HepG2 (cell line): ENCODE data around the gene SP4. TPM values are rescaled to one million over a fixed set of nuclear protein-coding genes. Genes with fewer than 3 reads are reported as not detected.
A peak's percentile ranks its signal among the peaks of the same experiment; 100 is the strongest.

ENCODE experiments used
- ARID4A ChIP-seq: sonication (generic); formaldehyde crosslinking; IDR thresholded peaks from 2 replicates; pipeline ENCODE4 v1.5.0; 2020; ENCODE audit warnings: mild to moderate bottlenecking, missing genetic modification reagents, borderline replicate concordance
- CREB1 ChIP-seq, 2 experiments: fragments of 450-650 bp in 1 of 2; IDR thresholded peaks; 2 replicates each; pipeline ENCODE4 v1.6.1; 2016 to 2017; ENCODE audit warnings: control low read depth in 1 of 2, mild to moderate bottlenecking in 1 of 2, missing compliant biosample characterization in 1 of 2, missing genetic modification characterization in 1 of 2
- ELF3 ChIP-seq: IDR thresholded peaks from 2 replicates; pipeline ENCODE4 v1.6.1; 2016; ENCODE audit warnings: missing genetic modification reagents, missing compliant biosample characterization
- FOXM1 ChIP-seq: sonication (generic); formaldehyde crosslinking; IDR thresholded peaks from 2 replicates; pipeline ENCODE4 v1.5.0; 2020; ENCODE audit warnings: missing genetic modification reagents
- FOXO1 ChIP-seq: sonication (generic); formaldehyde crosslinking; IDR thresholded peaks from 2 replicates; pipeline ENCODE4 v1.4.0; 2020; ENCODE audit warnings: missing genetic modification reagents
- GATAD1 ChIP-seq: IDR thresholded peaks from 2 replicates; pipeline ENCODE4 v1.6.1; 2016; ENCODE audit warnings: missing genetic modification reagents, missing compliant biosample characterization
- MYPOP ChIP-seq: sonication (generic); formaldehyde crosslinking; IDR thresholded peaks from 2 replicates; pipeline ENCODE4 v1.8.1; 2023; ENCODE audit warnings: mild to moderate bottlenecking, moderate library complexity, missing genetic modification reagents
- PHF8 ChIP-seq: sonication (generic); formaldehyde crosslinking; IDR thresholded peaks from 2 replicates; pipeline ENCODE4 v1.5.0; 2020; ENCODE audit warnings: missing genetic modification reagents
- TFAP4 ChIP-seq: sonication (generic); IDR thresholded peaks from 2 replicates; pipeline ENCODE4 v1.6.1; 2016; ENCODE audit warnings: low read depth, borderline replicate concordance
- ZBTB1 ChIP-seq: sonication (generic); formaldehyde crosslinking; IDR thresholded peaks from 2 replicates; pipeline ENCODE4 v1.4.0; 2020; ENCODE audit warnings: missing genetic modification reagents, borderline replicate concordance
- ZFAT ChIP-seq: sonication (generic); formaldehyde crosslinking; conservative IDR thresholded peaks from 2 replicates; pipeline ENCODE4 v1.8.1; 2023; ENCODE audit warnings: missing genetic modification reagents, inconsistent platforms
- ZMYM4 ChIP-seq: sonication (generic); formaldehyde crosslinking; IDR thresholded peaks from 2 replicates; pipeline ENCODE4 v1.8.1; 2023; ENCODE audit warnings: mild to moderate bottlenecking, missing genetic modification reagents
- ZNF24 ChIP-seq: fragments of 450-650 bp; IDR thresholded peaks from 2 replicates; pipeline ENCODE4 v1.6.1; 2017; ENCODE audit warnings: antibody characterized with exemption, mild to moderate bottlenecking
- ZNF441 ChIP-seq: sonication (generic); formaldehyde crosslinking; IDR thresholded peaks from 2 replicates; pipeline ENCODE4 v1.7.0; 2021; ENCODE audit warnings: missing genetic modification reagents, borderline replicate concordance
- ZNF510 ChIP-seq: sonication (generic); formaldehyde crosslinking; IDR thresholded peaks from 2 replicates; pipeline ENCODE4 v1.4.0; 2020; ENCODE audit warnings: low read depth, mild to moderate bottlenecking, missing genetic modification reagents
- ZNF749 ChIP-seq: sonication (generic); formaldehyde crosslinking; IDR thresholded peaks from 2 replicates; pipeline ENCODE4 v1.8.0; 2022; ENCODE audit warnings: mild to moderate bottlenecking, missing genetic modification reagents, moderate library complexity, borderline replicate concordance
- ZNF878 ChIP-seq: sonication (generic); formaldehyde crosslinking; IDR thresholded peaks from 2 replicates; pipeline ENCODE4 v1.8.1; 2023; ENCODE audit warnings: mild to moderate bottlenecking, missing genetic modification reagents, moderate library complexity
- ZSCAN20 ChIP-seq: sonication (generic); formaldehyde crosslinking; IDR thresholded peaks from 2 replicates; pipeline ENCODE4 v1.4.0; 2020; ENCODE audit warnings: missing genetic modification reagents, mild to moderate bottlenecking, borderline replicate concordance
- polyA plus RNA-seq, 8 experiments: library from polyadenylated mRNA; depleted of rRNA in 3 of 8; stranded (reverse) in 7 of 8; unstranded in 1 of 8; fragments of >200 nt; fragmentation: Illumina TruSeq in 4 of 8; extraction: Trizol in 4 of 8; gene quantifications; 2 replicates each; pipeline versions ENCODE4 v1.2.1 to v1.2.3, GENCODE V29; 2011 to 2016; ENCODE audit warnings: low read depth in 4 of 8, missing spikeins in 1 of 8, mixed read lengths in 1 of 8; ENCODE audit not compliant: insufficient read depth in 1 of 8
- total RNA-seq, 5 experiments: library from RNA; depleted of rRNA; stranded (reverse); fragments of >200 nt; fragmentation: Illumina TruSeq; extraction: Trizol; gene quantifications; 2 replicates each; pipeline ENCODE4 v1.2.3, GENCODE V29; 2016; ENCODE audit warnings: low read depth in 1 of 5
- TF ChIP-seq, protein P1 (sequence below): sonication (generic); formaldehyde crosslinking; IDR thresholded peaks from 2 replicates; pipeline ENCODE4 v1.4.0; 2020; ENCODE audit warnings: mild to moderate bottlenecking, missing genetic modification reagents

SP4 gene
- total and polyA plus RNA-seq, 2 of the 13 experiments (the other 11 are each of a cell fraction or from before 2014, with no cell fraction given): 2.7 to 4.8 TPM

- TF ChIP-seq CREB1 (IDR thresholded peaks at IDR 0.05) (peak; percentile 85), CREB1 (CRISPR knock-in tag; IDR thresholded peaks at IDR 0.05) (peak; percentile 95), ZNF441 (CRISPR knock-in tag) (peak; percentile 49; the same call in 1 of the 2 replicates), ZSCAN20 (CRISPR knock-in tag) (no peak), ZFAT (CRISPR knock-in tag) (no peak), TFAP4 (0 out of 2 replicates have a peak, but pooled peaks have one; percentile 9), ZNF878 (CRISPR knock-in tag) (peak; percentile 19; the same call in 1 of the 2 replicates), ARID4A (CRISPR knock-in tag) (peak; percentile 98), MYPOP (CRISPR knock-in tag) (peak; percentile 53; the same call in 1 of the 2 replicates), GATAD1 (peak; percentile 68), ZNF24 (no peak), ZNF749 (no peak), ZNF510 (CRISPR knock-in tag) (peak; percentile 28; the same call in 1 of the 2 replicates), ZMYM4 (CRISPR knock-in tag) (peak; percentile 65; the same call in 1 of the 2 replicates), ELF3 (CRISPR knock-in tag) (peak; percentile 47; the same call in 1 of the 2 replicates), PHF8 (CRISPR knock-in tag) (peak; percentile 52), FOXM1 (CRISPR knock-in tag) (no peak), ZBTB1 (CRISPR knock-in tag) (no peak), FOXO1 (CRISPR knock-in tag) (peak; percentile 54; the same call in 1 of the 2 replicates)
- TF ChIP-seq, protein P1, sequence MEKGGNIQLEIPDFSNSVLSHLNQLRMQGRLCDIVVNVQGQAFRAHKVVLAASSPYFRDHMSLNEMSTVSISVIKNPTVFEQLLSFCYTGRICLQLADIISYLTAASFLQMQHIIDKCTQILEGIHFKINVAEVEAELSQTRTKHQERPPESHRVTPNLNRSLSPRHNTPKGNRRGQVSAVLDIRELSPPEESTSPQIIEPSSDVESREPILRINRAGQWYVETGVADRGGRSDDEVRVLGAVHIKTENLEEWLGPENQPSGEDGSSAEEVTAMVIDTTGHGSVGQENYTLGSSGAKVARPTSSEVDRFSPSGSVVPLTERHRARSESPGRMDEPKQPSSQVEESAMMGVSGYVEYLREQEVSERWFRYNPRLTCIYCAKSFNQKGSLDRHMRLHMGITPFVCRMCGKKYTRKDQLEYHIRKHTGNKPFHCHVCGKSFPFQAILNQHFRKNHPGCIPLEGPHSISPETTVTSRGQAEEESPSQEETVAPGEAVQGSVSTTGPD (CRISPR knock-in tag): no peak
These were observed 557 bp upstream of the SP4 start (continued) for GRCh38 chr7:21427182-21427870.
